IPS DF 19.7 (cell line): Measurements from ENCODE around the gene NREP.
"Not testable (repeated sequence)": the region's sequence is repeated elsewhere in the genome, so short reads cannot be mapped to it uniquely, and the experiment has no call there.

Experiments used
- DNase-seq: peaks from one replicate; pipeline ENCODE4 v3.0.0-alpha.2; 2013; ENCODE audit warnings: low read depth, low spot score

NREP gene

DNA sequence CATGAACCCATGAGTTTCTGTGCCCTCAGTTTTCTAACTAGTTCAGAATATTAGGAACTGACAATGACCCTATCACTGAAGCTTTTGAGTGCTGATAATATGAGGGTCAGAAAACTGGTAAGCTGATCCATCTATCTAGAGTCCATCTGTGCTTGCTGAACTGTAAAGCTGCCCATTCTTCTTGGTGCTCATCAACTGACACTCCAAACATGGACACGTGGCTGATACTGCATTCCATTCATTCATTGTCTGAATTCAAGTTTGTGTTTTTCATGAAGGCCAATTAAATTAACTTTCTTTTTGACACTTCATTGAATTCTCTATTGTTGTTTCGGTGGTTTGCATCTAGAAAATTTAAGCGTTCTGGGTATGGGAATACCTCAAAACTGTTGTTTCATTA lies 17.6 kb downstream of the NREP start:
- no peak for DNase-seq

DNA sequence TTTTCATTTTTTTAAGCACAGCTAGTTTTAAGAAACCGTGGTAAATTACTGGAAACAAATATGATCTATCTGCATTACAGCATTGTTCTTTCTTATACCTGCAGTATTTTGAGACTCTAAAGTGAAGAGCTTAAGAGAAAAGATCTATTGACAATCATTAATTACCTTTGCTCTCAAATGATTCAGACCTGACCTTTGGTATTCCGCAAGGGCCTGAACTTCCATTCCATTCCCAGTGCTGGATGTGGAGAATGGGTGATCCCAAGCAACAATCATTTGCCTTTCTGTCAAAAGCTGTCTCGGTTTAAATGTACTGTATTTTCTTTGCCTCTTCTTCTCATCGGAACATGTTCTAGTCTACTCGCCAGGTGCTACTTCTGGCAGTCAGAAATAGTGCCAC lies 18.9 kb downstream of the NREP start:
- no peak for DNase-seq

- no peak for DNase-seq
These were observed 19.3 kb downstream of the NREP start for GRCh38 chr5:111737716-111738115.

DNA sequence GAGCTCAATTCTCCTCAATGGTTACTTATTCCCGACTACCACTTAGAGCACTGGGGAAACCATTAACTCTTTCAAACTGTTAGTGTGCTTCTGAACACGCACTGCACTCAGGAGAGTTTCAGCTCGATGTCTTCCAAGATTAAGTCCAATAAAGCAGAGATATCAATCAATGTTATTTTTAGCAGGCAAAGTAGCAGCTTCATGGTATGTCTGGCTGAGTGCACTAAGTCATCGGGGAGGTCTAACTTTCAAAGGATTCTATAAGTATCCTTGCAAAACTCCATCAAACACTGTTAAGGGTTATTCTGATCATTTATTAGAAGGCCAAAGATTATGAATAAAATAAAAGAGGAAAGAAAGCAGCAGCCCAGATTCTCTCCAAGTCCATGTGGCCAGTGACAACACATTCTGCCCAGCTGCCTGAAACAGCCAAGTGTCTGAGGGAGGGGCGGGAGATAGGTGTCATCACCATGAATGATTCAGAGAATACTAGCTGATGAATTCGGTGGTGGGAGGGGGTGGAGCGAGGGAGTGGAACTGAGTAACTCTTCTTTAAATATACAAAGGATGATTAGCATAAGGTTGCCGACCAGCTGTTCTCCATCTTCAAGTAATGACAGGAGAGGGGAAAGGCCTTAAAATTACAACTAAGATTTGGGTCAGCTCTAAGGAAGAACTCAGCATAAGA lies 21.3 kb downstream of the NREP start:
- peak; percentile 23 for DNase-seq

GRCh38 chr5:111734597-111734996 lies 22.4 kb downstream of the NREP start:
- DNase-seq = no peak

GRCh38 chr5:111734013-111734412 lies 23.0 kb downstream of the NREP start:
- DNase-seq = no peak

- no peak for DNase-seq
These were observed 23.4 kb downstream of the NREP start for GRCh38 chr5:111733571-111733970.

- no peak for DNase-seq
These were observed 25.4 kb downstream of the NREP start for GRCh38 chr5:111731638-111732037.

- DNase-seq = no peak
These were observed 26.2 kb downstream of the NREP start for GRCh38 chr5:111730659-111731382.

DNA sequence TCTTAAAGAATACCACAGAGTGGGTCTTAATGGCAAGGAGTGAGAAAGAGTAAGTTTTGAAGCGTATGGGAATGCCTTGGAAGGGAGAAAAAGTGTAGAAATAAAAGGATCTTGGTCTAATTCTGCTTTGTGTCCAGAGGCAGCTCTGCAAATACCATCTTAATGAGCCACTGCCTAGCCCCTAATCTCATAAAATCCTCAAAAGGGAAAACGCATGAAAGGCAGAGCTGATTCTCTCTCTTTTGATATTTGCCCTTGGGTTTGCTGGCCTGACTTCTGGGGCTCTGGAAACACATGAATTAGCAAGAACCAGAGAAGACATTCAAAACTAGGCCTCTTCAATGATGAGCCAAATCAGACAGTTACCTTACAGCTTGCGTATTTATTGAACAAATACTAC lies 28.1 kb downstream of the NREP start:
- DNase-seq = no peak

DNA sequence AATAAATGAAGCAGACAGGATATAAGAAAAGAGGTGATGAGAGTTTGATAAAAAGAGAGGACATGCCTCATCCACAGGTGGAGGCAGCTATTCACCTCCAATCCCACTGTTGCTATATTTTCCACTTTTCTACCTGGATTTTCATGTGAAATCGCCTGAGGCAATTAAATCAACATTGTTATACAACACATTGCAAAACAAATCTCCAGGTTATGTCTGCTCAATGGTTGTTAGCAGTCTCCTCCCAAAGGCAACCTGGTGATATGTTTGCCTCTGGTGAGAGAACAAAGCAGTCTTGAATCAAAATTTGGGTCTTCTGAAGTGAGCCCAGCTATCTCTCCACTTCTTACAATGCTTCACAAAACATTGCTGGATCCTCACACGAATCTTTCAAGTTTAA lies 30.0 kb downstream of the NREP start:
- DNase-seq = no peak

DNA sequence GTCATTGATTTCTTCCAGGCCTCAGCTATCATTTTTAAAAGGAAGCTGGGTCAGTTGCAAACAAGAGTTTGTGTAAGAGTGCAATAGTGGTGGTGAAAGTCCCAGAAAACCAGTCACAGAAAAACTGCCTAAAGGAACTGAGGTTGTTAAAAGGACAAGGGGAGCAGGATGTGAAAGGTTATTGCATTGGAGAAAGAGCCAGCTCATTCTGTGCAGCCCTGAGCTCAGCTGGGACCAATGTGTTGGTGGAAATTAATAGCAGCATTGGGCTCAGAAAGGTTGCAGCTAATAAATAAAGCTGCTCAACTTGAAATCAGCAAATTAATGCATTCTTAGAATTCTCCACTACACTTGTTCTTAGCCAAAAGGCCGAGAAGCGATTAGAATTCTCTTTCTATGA lies 34.9 kb downstream of the NREP start:
- DNase-seq = no peak

GRCh38 chr5:111720333-111720890 lies 36.6 kb downstream of the NREP start:
- peak; percentile 17 for DNase-seq

- DNase-seq = no peak
These were observed 37.2 kb downstream of the NREP start for GRCh38 chr5:111719773-111720172.

DNA sequence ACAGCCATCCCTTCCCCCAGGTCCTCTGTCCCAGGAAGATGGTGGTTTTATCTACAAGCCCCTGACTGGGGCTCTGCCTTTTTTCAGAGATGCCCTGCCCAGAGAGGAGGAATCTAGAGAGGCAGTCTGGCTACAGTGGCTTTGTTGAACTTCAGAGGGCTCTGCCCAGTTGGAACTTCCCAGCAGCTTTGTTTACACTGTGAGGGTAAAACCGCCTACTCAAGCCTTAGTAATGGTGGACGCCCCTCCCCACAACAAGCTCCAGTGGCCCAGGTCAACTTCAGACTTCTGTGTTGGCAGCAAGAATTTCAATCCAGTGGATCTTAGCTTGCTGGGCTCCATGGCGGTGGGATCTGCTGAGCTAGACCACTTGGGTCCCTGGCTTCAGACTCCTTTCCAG lies 40.2 kb downstream of the NREP start:
- not testable (repeated sequence) for DNase-seq

- DNase-seq = no peak
These were observed 49.3 kb downstream of the NREP start for GRCh38 chr5:111707630-111708164.

DNA sequence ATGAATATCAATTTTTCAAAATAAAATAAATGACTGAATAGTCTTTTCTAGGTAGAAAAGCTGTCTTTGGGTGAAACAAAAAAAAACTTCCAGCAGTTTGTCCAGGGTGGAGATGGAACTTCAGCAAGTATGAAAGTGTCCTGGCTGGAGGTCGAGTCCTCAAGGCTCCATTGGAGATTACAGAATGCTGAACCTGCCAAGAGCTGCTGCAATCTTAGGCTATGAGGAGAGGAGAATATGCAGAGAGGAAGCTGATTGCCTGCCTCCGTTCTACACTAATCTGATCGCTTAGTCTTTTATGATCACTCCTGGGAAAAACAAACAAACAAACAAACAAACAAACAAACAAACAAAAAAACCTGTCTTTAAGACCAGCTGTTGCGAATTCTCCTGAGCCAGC lies 50.6 kb downstream of the NREP start:
- DNase-seq = no peak

DNA sequence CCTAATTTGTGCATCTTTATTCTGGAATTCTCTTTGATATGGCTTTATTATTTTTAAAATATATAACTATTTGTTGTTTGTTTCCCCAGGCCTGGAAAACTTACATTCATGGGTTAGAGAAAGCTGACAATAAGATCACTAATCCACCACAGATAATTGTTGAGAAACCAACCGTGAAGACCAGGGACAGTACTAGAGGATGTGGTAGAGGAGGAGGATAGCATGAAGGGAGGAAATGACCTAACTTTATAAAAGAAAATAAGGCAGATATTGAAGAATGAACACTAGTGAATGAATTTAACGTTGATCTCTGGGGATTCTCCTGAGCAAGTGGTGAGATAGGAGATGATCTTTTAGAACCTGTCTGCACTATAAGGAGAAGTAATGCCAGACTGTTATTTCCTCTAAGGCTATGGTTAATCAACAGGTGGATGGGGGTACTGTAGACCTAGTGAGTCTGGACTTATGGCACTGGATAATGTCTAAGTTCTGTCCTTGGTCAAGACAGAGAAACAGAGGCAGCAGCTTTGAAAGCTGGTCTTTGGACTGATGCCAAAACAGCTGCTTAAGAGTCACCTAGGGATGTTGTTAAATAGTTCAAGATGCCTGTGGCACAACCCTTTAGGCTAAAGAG lies 52.4 kb downstream of the NREP start:
- DNase-seq = no peak

GRCh38 chr5:111703662-111704061 lies 53.3 kb downstream of the NREP start:
- DNase-seq = no peak

GRCh38 chr5:111699976-111700375 lies 57.0 kb downstream of the NREP start:
- no peak for DNase-seq

DNA sequence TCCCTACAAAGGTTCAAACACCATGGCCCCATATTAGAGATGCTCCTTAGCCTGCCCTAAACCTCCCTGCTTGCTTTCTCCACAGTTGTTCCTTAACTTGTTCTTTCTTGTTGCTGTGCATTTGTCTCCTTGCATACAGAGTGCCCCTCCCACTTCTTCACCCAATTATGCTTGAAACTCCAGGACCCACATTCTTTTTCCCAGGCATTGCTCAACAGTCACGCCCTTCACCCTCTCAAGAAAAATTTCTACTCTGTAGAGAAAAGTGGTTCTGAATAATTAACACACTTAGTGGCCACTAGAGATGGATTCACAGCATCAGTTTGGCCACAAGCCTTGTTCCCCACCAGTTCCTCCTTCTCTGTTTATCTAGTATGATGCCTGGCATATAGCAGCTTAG lies 57.7 kb downstream of the NREP start:
- no peak for DNase-seq
